DND-41 (cell line): ENCODE results near the gene SERP1.
"Not testable (repeated sequence)": the region's sequence is repeated elsewhere in the genome, so short reads cannot be mapped to it uniquely, and the experiment has no call there.

Experiments
- ATAC-seq: fragments of 200-7000 bp; cut with Tn5 transposase; 3 replicates; pipeline ENCODE4 v1.9.1; 2021; ENCODE audit warnings: low read depth; ENCODE audit not compliant: insufficient read depth
- DNase-seq: peaks from one replicate; pipeline ENCODE4 v3.0.0-alpha.2; 2020
- H2AFZ ChIP-seq: 2 replicates; pipeline ENCODE4 v1.6.0; 2012; ENCODE audit warnings: low read depth, low read length
- H3K27ac ChIP-seq: 2 replicates; pipeline ENCODE4 v1.5.1; 2012; ENCODE audit warnings: low read length, inconsistent platforms
- H3K27me3 ChIP-seq: fragments of 200-600 bp; sonication (generic); 2 replicates; pipeline ENCODE4 v1.6.0; 2012; ENCODE audit warnings: low read length, mild to moderate bottlenecking, inconsistent platforms; ENCODE audit not compliant: insufficient read depth, poor library complexity
- H3K36me3 ChIP-seq: 2 replicates; pipeline ENCODE4 v1.5.1; 2012; ENCODE audit warnings: low read length, inconsistent platforms; ENCODE audit not compliant: insufficient read depth
- H3K4me1 ChIP-seq: 2 replicates; pipeline ENCODE4 v1.5.1; 2012; ENCODE audit warnings: mild to moderate bottlenecking, low read length; ENCODE audit not compliant: insufficient read depth
- H3K4me2 ChIP-seq: 2 replicates; pipeline ENCODE4 v1.6.0; 2012; ENCODE audit warnings: mild to moderate bottlenecking, moderate library complexity, low read length, inconsistent platforms; ENCODE audit not compliant: insufficient read depth
- H3K4me3 ChIP-seq, 2 experiments: fragments of 200-600 bp in 1 of 2; shearing (Covaris generic) in 1 of 2; 2 replicates each; pipeline ENCODE4 v1.5.1; 2012 to 2016; ENCODE audit warnings: inconsistent platforms in 2 of 2, low read length in 2 of 2, mild to moderate bottlenecking in 2 of 2, low read depth in 1 of 2, moderate library complexity in 1 of 2
- H3K79me2 ChIP-seq: 2 replicates; pipeline ENCODE4 v1.6.0; 2012; ENCODE audit warnings: low read length, inconsistent platforms; ENCODE audit not compliant: insufficient read depth
- H3K9ac ChIP-seq: 2 replicates; pipeline ENCODE4 v1.6.0; 2012; ENCODE audit warnings: low read depth, mild to moderate bottlenecking, inconsistent platforms, low read length, moderate library complexity
- H3K9me3 ChIP-seq: 2 replicates; pipeline ENCODE4 v1.5.1; 2012; ENCODE audit warnings: low read length, moderate library complexity, mild to moderate bottlenecking, inconsistent platforms; ENCODE audit not compliant: insufficient read depth, severe bottlenecking
- H4K20me1 ChIP-seq: 2 replicates; pipeline ENCODE4 v1.6.0; 2012; ENCODE audit warnings: low read length; ENCODE audit not compliant: insufficient read depth
- CTCF ChIP-seq: IDR thresholded peaks from 2 replicates; pipeline ENCODE4 v1.5.1; 2012; ENCODE audit warnings: borderline replicate concordance, low read length, moderate library complexity, mild to moderate bottlenecking; ENCODE audit not compliant: poor library complexity, severe bottlenecking; ENCODE audit errors: extremely low read depth
- EZH2 ChIP-seq: IDR thresholded peaks from 3 replicates; pipeline ENCODE4 v1.6.1; 2012; ENCODE audit warnings: borderline replicate concordance, low read depth, mild to moderate bottlenecking, moderate library complexity, low read length, inconsistent platforms; ENCODE audit not compliant: severe bottlenecking

SERP1 gene

GRCh38 chr3:150508401-150508800 is 37.9 kb downstream of the SERP1 start:
- Histone ChIP-seq H4K20me1 (no peaks in the 10 kb centered on the region), H3K36me3 (no peaks in the 10 kb centered on the region), H3K79me2 (no peaks in the 10 kb centered on the region), H3K27me3 (no peaks in the 10 kb centered on the region), H3K9ac (no peak overlapping the region), H3K4me1 (no peaks in the 10 kb centered on the region), H3K4me2 (no peak overlapping the region), H3K4me3 (no peak overlapping the region), H3K9me3 (no peaks in the 10 kb centered on the region), H2AFZ (no peak overlapping the region), H3K27ac (no peak overlapping the region)
- no peak for TF ChIP-seq CTCF
- TF ChIP-seq EZH2, result no peak
- no peak for DNase-seq
- no peak for ATAC-seq

- Histone ChIP-seq H3K4me3 (no peak overlapping the region), H3K27me3 (no peaks in the 10 kb centered on the region), H3K9me3 (peaks cover 7% of the 10 kb centered on the region), H3K36me3 (no peaks in the 10 kb centered on the region), H2AFZ (no peak overlapping the region), H3K9ac (no peak overlapping the region), H3K79me2 (no peaks in the 10 kb centered on the region), H3K27ac (no peak overlapping the region), H3K4me2 (no peak overlapping the region), H4K20me1 (no peaks in the 10 kb centered on the region), H3K4me1 (no peaks in the 10 kb centered on the region)
- ATAC-seq (no peak), DNase-seq (no peak)
- TF ChIP-seq CTCF, result no peak
- TF ChIP-seq EZH2, result no peak
Observed at GRCh38 chr3:150504483-150504882, 41.8 kb downstream of the SERP1 start.

GRCh38 chr3:150503402-150504099 is 42.7 kb downstream of the SERP1 start:
- no peak overlapping the region for H3K4me3 ChIP-seq
- H3K27ac ChIP-seq, result no peak overlapping the region
- no peaks in the 10 kb centered on the region for H4K20me1 ChIP-seq
- ATAC-seq (peak; percentile 33; the same call in 1 of the 3 replicates), DNase-seq (no peak)
- no peak overlapping the region for H3K9ac ChIP-seq
- H3K27me3 ChIP-seq, result peaks cover under 1% of the 10 kb centered on the region
- H3K36me3 ChIP-seq, result no peaks in the 10 kb centered on the region
- no peaks in the 10 kb centered on the region for H3K4me1 ChIP-seq
- peaks cover 7% of the 10 kb centered on the region for H3K9me3 ChIP-seq
- H2AFZ ChIP-seq, result no peak overlapping the region
- H3K79me2 ChIP-seq, result no peaks in the 10 kb centered on the region
- TF ChIP-seq CTCF (peak; percentile 9), EZH2 (no peak)
- no peak overlapping the region for H3K4me2 ChIP-seq

- H4K20me1 ChIP-seq, H3K27ac ChIP-seq, H3K9ac ChIP-seq, H3K27me3 ChIP-seq, H3K4me2 ChIP-seq, DNase-seq, H3K79me2 ChIP-seq, H3K36me3 ChIP-seq, H3K9me3 ChIP-seq, H2AFZ ChIP-seq, H3K4me3 ChIP-seq, ATAC-seq, H3K4me1 ChIP-seq: not testable (repeated sequence)
Observed at GRCh38 chr3:150500960-150501359, 45.3 kb downstream of the SERP1 start.
